Upper lobe of left lung (tissue), 4 donors: ENCODE results near the gene JPH4.

Experiments used
- CTCF ChIP-seq, 6 experiments: fragments of 450-650 bp in 4 of 6; fragments of 200-600 bp in 2 of 6; sonication (generic) in 2 of 6; IDR thresholded peaks; one replicate each; pipeline ENCODE4 v1.5.1; 2016 to 2019; ENCODE audit warnings: antibody characterized with exemption in 6 of 6
- EP300 ChIP-seq, 4 donors: sonication (generic); formaldehyde crosslinking; IDR thresholded peaks; one replicate each; pipeline ENCODE4 v1.5.1; 2017; ENCODE audit warnings: antibody characterized with exemption in 4 of 4, control low read depth in 2 of 4

DNA sequence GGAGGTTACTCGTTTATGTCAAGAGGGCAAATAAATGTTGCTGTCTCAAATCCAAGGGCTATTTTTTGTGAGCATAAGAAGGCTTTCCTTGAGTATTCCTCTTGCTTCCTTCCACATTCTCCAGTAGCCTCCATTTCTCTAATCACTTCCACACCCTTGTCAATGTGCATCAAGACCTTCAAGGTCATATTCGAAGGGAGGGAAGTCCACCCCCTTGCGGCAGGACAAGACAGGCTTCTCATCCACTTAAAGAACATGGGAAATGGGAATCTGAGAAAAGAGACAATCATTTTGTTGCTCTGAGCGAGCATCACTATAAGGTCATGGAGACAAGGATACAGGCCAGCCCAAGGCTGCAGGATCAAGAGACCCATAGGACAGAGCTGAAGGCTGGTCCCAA is 44.4 kb upstream of the JPH4 start:
- TF ChIP-seq CTCF (IDR thresholded peaks at IDR 0.05) (no peak), EP300 (IDR thresholded peaks at IDR 0.05) (no peak)
